ENCODE results near the gene PCNX4. TPM values are rescaled to one million over a fixed set of nuclear protein-coding genes. Genes with fewer than 3 reads are reported as not detected.
"Not testable (repeated sequence)": the region's sequence is repeated elsewhere in the genome, so short reads cannot be mapped to it uniquely, and the experiment has no call there.

Gene PCNX4
- total RNA-seq, 2 donors from 2014 or later: 42.1 to 47.2 TPM

- intact Hi-C loops (cut with DNase I): no loop called here
- DNase-seq (ENCODE audit: low spot score): no peak
These were observed 4.2 kb downstream of the PCNX4 start for GRCh38 chr14:60095781-60096450.

- intact Hi-C loops (cut with DNase I): no loop called here
- no peak for DNase-seq (ENCODE audit: low spot score)
These were observed 6.3 kb downstream of the PCNX4 start for GRCh38 chr14:60097974-60098373.

GRCh38 chr14:60099855-60100254 is 8.1 kb downstream of the PCNX4 start:
- intact Hi-C loops (cut with DNase I); DNase-seq (ENCODE audit: low spot score): not testable (repeated sequence)

- intact Hi-C loops (cut with DNase I): no loop called here
- DNase-seq (ENCODE audit: low spot score): no peak
These were observed 10.1 kb downstream of the PCNX4 start for GRCh38 chr14:60101786-60102185.

GRCh38 chr14:60102389-60102788 is 10.7 kb downstream of the PCNX4 start:
- no peak for DNase-seq (ENCODE audit: low spot score)
- intact Hi-C loops (cut with DNase I): no loop called here

- intact Hi-C loops (cut with DNase I): loop anchor here in 1 of 2 donors (2.0 kb wide), 1 partner anchor 14 kb away; no protein-coding TSS in a partner anchor
- no peak for DNase-seq (ENCODE audit: low spot score)
These were observed 14.6 kb downstream of the PCNX4 start for GRCh38 chr14:60106339-60106738.

GRCh38 chr14:60107477-60107876 is 15.8 kb downstream of the PCNX4 start:
- intact Hi-C loops (cut with DNase I): loop anchor here in 1 of 2 donors (2.0 kb wide), 1 partner anchor 15 kb away; no protein-coding TSS in a partner anchor
- no peak for DNase-seq (ENCODE audit: low spot score)

- DNase-seq (ENCODE audit: low spot score): no peak
- intact Hi-C loops (cut with DNase I): no loop called here
These were observed 20.0 kb downstream of the PCNX4 start for GRCh38 chr14:60111732-60112131.

- DNase-seq (ENCODE audit: low spot score): no peak
- intact Hi-C loops (cut with DNase I): no loop called here
These were observed 23.2 kb downstream of the PCNX4 start for GRCh38 chr14:60114881-60115280.

GRCh38 chr14:60116181-60116580 is 24.5 kb downstream of the PCNX4 start:
- DNase-seq (ENCODE audit: low spot score): no peak
- intact Hi-C loops (cut with DNase I): no loop called here

- intact Hi-C loops (cut with DNase I): no loop called here
- DNase-seq (ENCODE audit: low spot score): no peak
These were observed 34.2 kb downstream of the PCNX4 start for GRCh38 chr14:60125918-60126317.

GRCh38 chr14:60133487-60133886 is 41.8 kb downstream of the PCNX4 start:
- no peak for DNase-seq (ENCODE audit: low spot score)
- intact Hi-C loops (cut with DNase I): no loop called here

- intact Hi-C loops (cut with DNase I): no loop called here
- DNase-seq (ENCODE audit: low spot score): no peak
These were observed 43.0 kb downstream of the PCNX4 start for GRCh38 chr14:60134702-60135101.

- peak; percentile 92 for DNase-seq (ENCODE audit: low spot score)
- intact Hi-C loops (cut with DNase I): no loop called here
These were observed 60.0 kb downstream of the PCNX4 start for GRCh38 chr14:60151715-60152114.

- DNase-seq (ENCODE audit: low spot score): no peak
- intact Hi-C loops (cut with DNase I): no loop called here
These were observed 62.3 kb downstream of the PCNX4 start for GRCh38 chr14:60153991-60154390.

GRCh38 chr14:60154671-60155070 is 62.9 kb downstream of the PCNX4 start:
- intact Hi-C loops (cut with DNase I): no loop called here
- no peak for DNase-seq (ENCODE audit: low spot score)

- intact Hi-C loops (cut with DNase I): loop anchor here in 1 of 2 donors (5.0 kb wide), 1 partner anchor 68 kb away; the partner anchor contains the start of gene PCNX4
- no peak for DNase-seq (ENCODE audit: low spot score)
These were observed 68.7 kb downstream of the PCNX4 start for GRCh38 chr14:60160422-60160821.

- DNase-seq (ENCODE audit: low spot score): no peak
- intact Hi-C loops (cut with DNase I): loop anchor here in 1 of 2 donors (5.0 kb wide), 1 partner anchor 69 kb away; the partner anchor contains the start of gene PCNX4
These were observed 69.7 kb downstream of the PCNX4 start for GRCh38 chr14:60161196-60162107.

- intact Hi-C loops (cut with DNase I): loop anchor here in 1 of 2 donors (5.0 kb wide), 1 partner anchor 71 kb away; the partner anchor contains the start of gene PCNX4
- no peak for DNase-seq (ENCODE audit: low spot score)
These were observed 72.0 kb downstream of the PCNX4 start for GRCh38 chr14:60163693-60164092.

GRCh38 chr14:60164404-60164711 is 72.6 kb downstream of the PCNX4 start:
- DNase-seq (ENCODE audit: low spot score): no peak
- intact Hi-C loops (cut with DNase I): loop anchor here in 1 of 2 donors (5.0 kb wide), 1 partner anchor 72 kb away; the partner anchor contains the start of gene PCNX4
